ENCODE measurements around the gene PRKG1. TPM values are rescaled to one million over a fixed set of nuclear protein-coding genes. Genes with fewer than 3 reads are reported as not detected.

PRKG1 gene
- total RNA-seq, 6 experiments from 2014 or later, result 1.1 to 2.0 (median 1.3) TPM

DNA sequence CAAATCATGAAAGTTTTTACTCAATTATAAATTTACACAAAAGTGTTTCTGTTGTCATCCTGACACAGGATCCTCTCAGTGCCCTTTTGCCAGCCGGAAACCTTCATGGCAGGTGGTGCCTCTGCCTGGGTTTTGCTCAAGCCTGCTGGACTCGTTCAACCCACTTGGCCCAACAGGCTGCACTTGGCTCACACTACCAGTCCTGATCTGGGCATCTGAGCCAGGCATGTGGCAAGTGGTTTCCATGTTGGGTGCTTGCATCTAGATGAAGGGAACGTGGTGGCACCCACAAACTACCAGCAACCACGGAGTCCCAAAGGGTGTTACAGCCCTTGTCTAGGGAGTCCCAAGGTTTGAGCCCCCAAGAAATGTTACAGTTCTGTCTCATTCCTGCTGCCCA, 787.4 kb downstream of the PRKG1 start:
- Histone ChIP-seq H3K9me3 (no peaks in the 10 kb centered on the region), H3K27me3 (no peaks in the 10 kb centered on the region), H3K36me3 (no peaks in the 10 kb centered on the region), H3K27ac (no peak overlapping the region), H3K4me3 (no peak overlapping the region), H3K4me1 (no peaks in the 10 kb centered on the region)
- DNase-seq (no peak), ATAC-seq (no peak)
- intact Hi-C loops (cut with DNase I), result no loop called here
- WGBS (ENCODE audit: insufficient coverage, low coverage, low lambda C conversion rate, missing lambda C conversion rate), result 65% methylated on average over 4 of the region's 4 CpGs
- TF ChIP-seq, protein P1, sequence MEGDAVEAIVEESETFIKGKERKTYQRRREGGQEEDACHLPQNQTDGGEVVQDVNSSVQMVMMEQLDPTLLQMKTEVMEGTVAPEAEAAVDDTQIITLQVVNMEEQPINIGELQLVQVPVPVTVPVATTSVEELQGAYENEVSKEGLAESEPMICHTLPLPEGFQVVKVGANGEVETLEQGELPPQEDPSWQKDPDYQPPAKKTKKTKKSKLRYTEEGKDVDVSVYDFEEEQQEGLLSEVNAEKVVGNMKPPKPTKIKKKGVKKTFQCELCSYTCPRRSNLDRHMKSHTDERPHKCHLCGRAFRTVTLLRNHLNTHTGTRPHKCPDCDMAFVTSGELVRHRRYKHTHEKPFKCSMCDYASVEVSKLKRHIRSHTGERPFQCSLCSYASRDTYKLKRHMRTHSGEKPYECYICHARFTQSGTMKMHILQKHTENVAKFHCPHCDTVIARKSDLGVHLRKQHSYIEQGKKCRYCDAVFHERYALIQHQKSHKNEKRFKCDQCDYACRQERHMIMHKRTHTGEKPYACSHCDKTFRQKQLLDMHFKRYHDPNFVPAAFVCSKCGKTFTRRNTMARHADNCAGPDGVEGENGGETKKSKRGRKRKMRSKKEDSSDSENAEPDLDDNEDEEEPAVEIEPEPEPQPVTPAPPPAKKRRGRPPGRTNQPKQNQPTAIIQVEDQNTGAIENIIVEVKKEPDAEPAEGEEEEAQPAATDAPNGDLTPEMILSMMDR (IDR thresholded peaks at IDR 0.05), result no peak
- TF ChIP-seq POLR2A (IDR thresholded peaks at IDR 0.05), result no peak

DNA sequence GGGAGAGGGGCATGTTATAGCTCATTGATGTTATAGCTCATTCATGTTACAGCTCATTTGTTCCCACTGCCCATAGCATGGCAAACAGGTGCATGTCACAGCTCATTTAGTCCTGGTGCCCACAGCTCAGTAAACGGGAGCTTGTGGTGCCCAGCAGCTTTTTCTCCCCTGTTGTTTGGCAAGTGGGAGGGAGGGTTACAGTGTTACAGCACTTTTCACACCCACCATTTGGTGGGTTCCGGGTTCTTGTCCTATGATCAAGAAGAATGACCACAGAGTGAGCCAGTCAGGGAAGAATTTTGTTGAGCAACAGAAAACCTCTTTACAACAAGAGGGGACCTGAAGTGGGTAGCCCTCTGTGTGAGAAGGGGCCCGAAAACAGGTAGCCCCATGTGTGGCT, 787.9 kb downstream of the PRKG1 start:
- H3K4me1 ChIP-seq, result no peaks in the 10 kb centered on the region
- no peak overlapping the region for H3K4me3 ChIP-seq
- DNase-seq, result no peak
- intact Hi-C loops (cut with DNase I), result no loop called here
- H3K27me3 ChIP-seq, result no peaks in the 10 kb centered on the region
- 73% methylated on average over 3 of the region's 3 CpGs for WGBS (ENCODE audit: insufficient coverage, low coverage, low lambda C conversion rate, missing lambda C conversion rate)
- no peaks in the 10 kb centered on the region for H3K9me3 ChIP-seq
- H3K36me3 ChIP-seq, result no peaks in the 10 kb centered on the region
- no peak for ATAC-seq
- no peak for TF ChIP-seq POLR2A (IDR thresholded peaks at IDR 0.05)
- TF ChIP-seq, protein P1 (IDR thresholded peaks at IDR 0.05), result no peak
- H3K27ac ChIP-seq, result no peak overlapping the region

DNA sequence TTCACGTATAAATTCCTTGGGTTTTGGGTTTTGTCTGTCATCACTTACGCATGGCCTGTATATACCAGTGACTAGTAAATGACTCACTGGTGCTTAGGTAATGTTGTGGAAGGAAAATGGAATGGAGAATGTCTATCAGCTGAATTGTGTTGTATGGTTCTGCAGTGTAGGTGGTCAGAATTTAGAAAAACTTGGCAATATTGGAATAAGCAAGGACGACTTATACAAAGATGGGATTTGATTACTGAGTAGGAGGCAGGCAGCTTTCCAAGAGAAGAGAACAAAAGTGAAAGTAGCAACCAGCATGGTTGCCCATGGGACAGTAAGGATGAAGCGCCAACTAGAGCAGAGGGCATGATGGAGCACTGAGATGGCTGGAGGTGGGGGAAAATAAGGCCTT, 793.7 kb downstream of the PRKG1 start:
- DNase-seq (no peak), ATAC-seq (peak in 3 of 4 donors; percentile 38 to 51 (median 51))
- intact Hi-C loops (cut with DNase I), result no loop called here
- no peaks in the 10 kb centered on the region for H3K27me3 ChIP-seq
- no peak overlapping the region for H3K27ac ChIP-seq
- WGBS (ENCODE audit: insufficient coverage, low coverage, low lambda C conversion rate, missing lambda C conversion rate), result 60% methylated on average over 4 of the region's 4 CpGs
- H3K4me1 ChIP-seq, result no peaks in the 10 kb centered on the region
- H3K4me3 ChIP-seq, result no peak overlapping the region
- no peaks in the 10 kb centered on the region for H3K9me3 ChIP-seq
- no peak for TF ChIP-seq POLR2A (IDR thresholded peaks at IDR 0.05)
- TF ChIP-seq, protein P1 (IDR thresholded peaks at IDR 0.05), result no peak
- H3K36me3 ChIP-seq, result no peaks in the 10 kb centered on the region

DNA sequence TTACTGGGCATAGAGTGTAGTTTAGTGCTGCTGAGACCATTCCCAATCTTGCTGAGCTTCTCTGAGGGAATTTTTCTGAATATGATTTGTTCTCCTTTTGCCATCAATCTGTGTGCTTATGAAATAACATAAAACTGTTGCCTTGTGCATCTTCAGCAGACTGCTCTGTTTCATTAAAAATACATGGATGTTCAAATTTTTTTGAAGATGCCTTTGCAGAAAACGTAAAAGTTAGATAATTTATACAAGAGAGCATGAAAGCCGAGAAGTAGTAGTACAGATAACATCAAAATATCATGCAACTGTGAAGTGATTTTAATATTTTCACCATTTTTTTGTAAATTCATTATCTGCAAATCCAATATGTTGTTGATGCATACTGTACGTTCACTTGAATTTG, 799.8 kb downstream of the PRKG1 start:
- intact Hi-C loops (cut with DNase I), result no loop called here
- Histone ChIP-seq H3K27me3 (no peaks in the 10 kb centered on the region), H3K27ac (no peak overlapping the region), H3K4me3 (no peak overlapping the region), H3K4me1 (no peaks in the 10 kb centered on the region), H3K36me3 (no peaks in the 10 kb centered on the region), H3K9me3 (no peaks in the 10 kb centered on the region)
- WGBS (ENCODE audit: insufficient coverage, low coverage, low lambda C conversion rate, missing lambda C conversion rate), result 73% methylated on average over 3 of the region's 3 CpGs
- DNase-seq (no peak), ATAC-seq (no peak)
- TF ChIP-seq POLR2A (IDR thresholded peaks at IDR 0.05), result no peak
- TF ChIP-seq, protein P1 (IDR thresholded peaks at IDR 0.05), result no peak

DNA sequence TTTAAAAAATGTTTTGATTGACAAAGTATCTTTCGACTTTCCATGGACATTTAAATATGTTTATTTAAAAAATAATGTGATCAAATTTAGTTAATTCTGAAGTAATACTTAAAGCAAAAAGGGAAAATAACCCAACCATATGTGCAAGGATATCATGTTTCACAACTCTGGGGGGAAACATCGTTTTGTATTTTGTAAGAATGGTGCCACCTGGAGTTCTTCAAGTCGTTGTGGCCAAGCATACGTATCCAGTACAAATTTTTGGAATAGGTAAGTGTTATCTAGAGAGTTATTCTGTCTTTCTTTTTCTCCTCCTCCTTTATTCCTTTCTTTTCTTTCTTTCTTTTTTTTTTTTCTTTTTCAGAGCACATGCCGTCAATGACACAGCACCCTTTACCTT, 801.3 kb downstream of the PRKG1 start:
- H3K4me1 ChIP-seq, result no peaks in the 10 kb centered on the region
- H3K27me3 ChIP-seq, result no peaks in the 10 kb centered on the region
- H3K36me3 ChIP-seq, result no peaks in the 10 kb centered on the region
- intact Hi-C loops (cut with DNase I), result no loop called here
- no peak overlapping the region for H3K27ac ChIP-seq
- no peak overlapping the region for H3K4me3 ChIP-seq
- ATAC-seq, result no peak
- DNase-seq, result no peak
- 62% methylated on average over 5 of the region's 5 CpGs for WGBS (ENCODE audit: insufficient coverage, low coverage, low lambda C conversion rate, missing lambda C conversion rate)
- H3K9me3 ChIP-seq, result no peaks in the 10 kb centered on the region
- TF ChIP-seq, protein P1 (IDR thresholded peaks at IDR 0.05), result no peak
- TF ChIP-seq POLR2A (IDR thresholded peaks at IDR 0.05), result no peak
